Sigmoid colon (tissue), 4 donors: ENCODE results near the gene AP2A1.

Experiments
- CTCF ChIP-seq, 4 experiments: fragments of 450-650 bp in 3 of 4; fragments of 200-600 bp in 1 of 4; IDR thresholded peaks; one replicate each; pipeline ENCODE4 v1.5.1; 2016 to 2019; ENCODE audit warnings: antibody characterized with exemption in 4 of 4, mild to moderate bottlenecking in 3 of 4, moderate library complexity in 2 of 4
- EP300 ChIP-seq, 4 donors: sonication (generic); formaldehyde crosslinking; IDR thresholded peaks; one replicate each; pipeline ENCODE4 v1.6.1; 2017; ENCODE audit warnings: antibody characterized with exemption in 4 of 4
- POLR2A ChIP-seq, 2 donors: fragments of 450-650 bp; IDR thresholded peaks; one replicate each; pipeline ENCODE4 v1.6.1; 2016; ENCODE audit warnings: antibody characterized with exemption in 2 of 2, mild to moderate bottlenecking in 2 of 2, moderate library complexity in 2 of 2
- POLR2AphosphoS5 ChIP-seq, 4 donors: sonication (generic); formaldehyde crosslinking; IDR thresholded peaks; one replicate each; pipeline ENCODE4 v1.6.1; 2017; ENCODE audit warnings: antibody characterized with exemption in 4 of 4

- TF ChIP-seq POLR2A (IDR thresholded peaks at IDR 0.05) (no peak), CTCF (IDR thresholded peaks at IDR 0.05) (no peak), POLR2AphosphoS5 (IDR thresholded peaks at IDR 0.05) (no peak), EP300 (IDR thresholded peaks at IDR 0.05) (no peak)
Measured at GRCh38 chr19:49752701-49753100, 14.1 kb upstream of the AP2A1 start.
